B cell (primary cell): ENCODE measurements around the gene CUBN. TPM values are rescaled to one million over a fixed set of nuclear protein-coding genes. Genes with fewer than 3 reads are reported as not detected.

Experiments
- ATAC-seq: fragments of 200-7000 bp; cut with Tn5 transposase; one replicate; pipeline ENCODE4 v1.10.0; 2021; ENCODE audit warnings: low read depth, mild to moderate bottlenecking, moderate number of reproducible peaks, moderate library complexity
- CTCF ChIA-PET: fragments of 350-600 bp; sonication (Branson Sonifier 250); formaldehyde crosslinking; loops from one replicate; lab custom pipeline; 2021; ENCODE audit warnings: antibody characterized with exemption, inconsistent platforms; lab: Charles Lee
- POLR2A ChIA-PET: fragments of 350-600 bp; sonication (Branson Sonifier 250); formaldehyde crosslinking; loops from one replicate; lab custom pipeline; 2021; ENCODE audit warnings: antibody characterized with exemption; lab: Charles Lee
- DNase-seq: peaks from one replicate; pipeline ENCODE4 v3.0.0; 2013
- H2AFZ ChIP-seq: 2 replicates; pipeline ENCODE4 v1.6.1; 2012; ENCODE audit warnings: mild to moderate bottlenecking, low read depth, low read length; ENCODE audit not compliant: insufficient read depth, poor library complexity, severe bottlenecking
- H3K27ac ChIP-seq, 2 donors: 1 replicate in 1 of 2; 2 replicates in 1 of 2; pipeline ENCODE4 v1.5.1; 2012 to 2013; ENCODE audit warnings: low read length in 2 of 2, mild to moderate bottlenecking in 2 of 2, moderate library complexity in 1 of 2
- H3K27me3 ChIP-seq, 4 experiments: fragments of 200-600 bp in 1 of 4; sonication (generic) in 1 of 4; replicated peaks in 1 of 4; 1 replicate in 2 of 4; 2 replicates in 2 of 4; pipeline versions ENCODE4 v1.6.1 to v1.7.0; 2013 to 2016; ENCODE audit warnings: low read length in 3 of 4, mild to moderate bottlenecking in 2 of 4, mixed read lengths in 1 of 4, moderate library complexity in 1 of 4; ENCODE audit not compliant: insufficient read depth in 4 of 4, control insufficient read depth in 3 of 4; ENCODE audit errors: control extremely low read depth in 1 of 4
- H3K36me3 ChIP-seq, 2 experiments: replicated peaks in 1 of 2; 1 replicate in 1 of 2; 2 replicates in 1 of 2; pipeline versions ENCODE4 v1.6.1 to v1.7.1; 2013; ENCODE audit warnings: low read length in 1 of 2; ENCODE audit not compliant: insufficient read depth in 2 of 2, control insufficient read depth in 1 of 2; ENCODE audit errors: control extremely low read depth in 1 of 2, extremely low read depth in 1 of 2
- H3K4me1 ChIP-seq, 2 donors: fragments of 200-600 bp in 1 of 2; sonication (generic) in 1 of 2; 1 replicate in 1 of 2; 2 replicates in 1 of 2; pipeline versions ENCODE4 v1.5.1 to v1.6.1; 2013 to 2017; ENCODE audit warnings: low read length in 2 of 2; ENCODE audit not compliant: control insufficient read depth in 2 of 2, insufficient read depth in 2 of 2
- H3K4me2 ChIP-seq: replicated peaks from 2 replicates; pipeline ENCODE3; 2012; ENCODE audit warnings: mild to moderate bottlenecking, low read depth, low read length; ENCODE audit not compliant: poor library complexity, severe bottlenecking
- H3K4me3 ChIP-seq, 5 experiments: fragments of 200-600 bp in 1 of 5; sonication (generic) in 1 of 5; 1 replicate in 3 of 5; 2 replicates in 2 of 5; pipeline versions ENCODE4 v1.5.1 to v1.7.0; 2011 to 2016; ENCODE audit warnings: low read length in 4 of 5, mild to moderate bottlenecking in 4 of 5, low read depth in 2 of 5, control low read depth in 1 of 5, moderate library complexity in 1 of 5; ENCODE audit not compliant: insufficient read depth in 1 of 5; ENCODE audit errors: control extremely low read depth in 1 of 5, extremely low read depth in 1 of 5
- H3K79me2 ChIP-seq: fragments of 200-600 bp; sonication (generic); one replicate; pipeline ENCODE4 v1.6.0; 2016; ENCODE audit warnings: low read length; ENCODE audit not compliant: control insufficient read depth, insufficient read depth
- H3K9ac ChIP-seq: fragments of 200-600 bp; sonication (generic); 2 replicates; pipeline ENCODE4 v1.6.1; 2017; ENCODE audit warnings: mild to moderate bottlenecking, low read length, moderate library complexity
- H3K9me3 ChIP-seq, 3 donors: one replicate each; pipeline versions ENCODE4 v1.6.1 to v1.7.1; 2013; ENCODE audit warnings: low read length in 2 of 3; ENCODE audit not compliant: control insufficient read depth in 2 of 3, insufficient read depth in 1 of 3; ENCODE audit errors: control extremely low read depth in 1 of 3
- H4K20me1 ChIP-seq: 2 replicates; pipeline ENCODE4 v1.6.0; 2012; ENCODE audit warnings: mild to moderate bottlenecking, low read length; ENCODE audit not compliant: insufficient read depth, control insufficient read depth, poor library complexity, severe bottlenecking
- H3K27ac Mint-ChIP-seq: one replicate; pipeline ENCODE4 v1.8.0; 2021; ENCODE audit warnings: mixed read lengths
- H3K27me3 Mint-ChIP-seq: one replicate; pipeline ENCODE4 v1.8.0; 2021; ENCODE audit warnings: mixed read lengths
- H3K4me1 Mint-ChIP-seq: one replicate; pipeline ENCODE4 v1.8.0; 2021; ENCODE audit warnings: mixed read lengths
- H3K4me3 Mint-ChIP-seq: one replicate; pipeline ENCODE4 v1.8.0; 2021; ENCODE audit warnings: mixed read lengths
- H3K9me3 Mint-ChIP-seq: one replicate; pipeline ENCODE4 v1.8.0; 2022; ENCODE audit warnings: mixed read lengths; ENCODE audit not compliant: insufficient read depth
- EZH2 ChIP-seq: IDR thresholded peaks from 2 replicates; pipeline ENCODE4 v1.6.1; 2012; ENCODE audit warnings: borderline replicate concordance, low read depth, mild to moderate bottlenecking, moderate library complexity, low read length; ENCODE audit not compliant: insufficient read depth, poor library complexity, severe bottlenecking
- WGBS: methylation state at CpG from one replicate; pipeline ENCODE4 v1.1.5; 2013; ENCODE audit warnings: missing lambda C conversion rate; ENCODE audit not compliant: insufficient coverage; 5-methylcytosine and 5-hydroxymethylcytosine counted together
- intact Hi-C: fragments of 100-400 bp; cut with micrococcal nuclease; formaldehyde crosslinking; loops from one replicate; pipeline ENCODE4 v1.10.0; 2022
- polyA plus RNA-seq: library from polyadenylated mRNA; depleted of rRNA; stranded (reverse); fragments of >200 nt; gene quantifications from 2 replicates; pipeline ENCODE4 v1.2.3, GENCODE V29; 2012
- total RNA-seq, 2 donors: library from RNA; stranded (reverse); fragments of 120-200 nt in 1 of 2; gene quantifications; 1 replicate in 1 of 2; 2 replicates in 1 of 2; pipeline versions ENCODE4 v1.2.3 to v1.2.4, GENCODE V29; 2013 to 2022
- TF ChIP-seq, protein P1 (sequence below): fragments of 200-600 bp; IDR thresholded peaks from one replicate; pipeline ENCODE4 v1.8.0; 2022; ENCODE audit warnings: antibody characterized with exemption, mild to moderate bottlenecking

Gene CUBN
- total and polyA plus RNA-seq, 2 donors (not counting 1 experiment from before 2014, with no cell fraction given), result 4.2 to 5.7 TPM

GRCh38 chr10:16816830-16817124 lies 312.8 kb downstream of the CUBN start:
- TF ChIP-seq, protein P1, sequence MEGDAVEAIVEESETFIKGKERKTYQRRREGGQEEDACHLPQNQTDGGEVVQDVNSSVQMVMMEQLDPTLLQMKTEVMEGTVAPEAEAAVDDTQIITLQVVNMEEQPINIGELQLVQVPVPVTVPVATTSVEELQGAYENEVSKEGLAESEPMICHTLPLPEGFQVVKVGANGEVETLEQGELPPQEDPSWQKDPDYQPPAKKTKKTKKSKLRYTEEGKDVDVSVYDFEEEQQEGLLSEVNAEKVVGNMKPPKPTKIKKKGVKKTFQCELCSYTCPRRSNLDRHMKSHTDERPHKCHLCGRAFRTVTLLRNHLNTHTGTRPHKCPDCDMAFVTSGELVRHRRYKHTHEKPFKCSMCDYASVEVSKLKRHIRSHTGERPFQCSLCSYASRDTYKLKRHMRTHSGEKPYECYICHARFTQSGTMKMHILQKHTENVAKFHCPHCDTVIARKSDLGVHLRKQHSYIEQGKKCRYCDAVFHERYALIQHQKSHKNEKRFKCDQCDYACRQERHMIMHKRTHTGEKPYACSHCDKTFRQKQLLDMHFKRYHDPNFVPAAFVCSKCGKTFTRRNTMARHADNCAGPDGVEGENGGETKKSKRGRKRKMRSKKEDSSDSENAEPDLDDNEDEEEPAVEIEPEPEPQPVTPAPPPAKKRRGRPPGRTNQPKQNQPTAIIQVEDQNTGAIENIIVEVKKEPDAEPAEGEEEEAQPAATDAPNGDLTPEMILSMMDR, result no peak
- H3K27ac Mint-ChIP-seq, result peak overlapping the region; percentile 98
- H3K36me3 ChIP-seq, result no peaks in the 10 kb centered on the region
- H3K4me2 ChIP-seq, result peak overlapping the region; percentile 98
- peak overlapping the region; percentile 77 to 78 for H3K27ac ChIP-seq
- no peaks in the 10 kb centered on the region for H4K20me1 ChIP-seq
- peak overlapping the region; percentile 92 for H3K4me3 Mint-ChIP-seq
- DNase-seq (no peak), ATAC-seq (no peak)
- ChIA-PET CTCF (interaction anchor here (1.0 to 2.6 kb wide), 4 partner anchors 379 to 832 kb away, joined by 3 to 13 read pairs (median 5); partner anchors contain the start of gene VIM), POLR2A (interaction anchor here (0.6 to 1.6 kb wide), 4 partner anchors 9 to 957 kb away, joined by 3 to 29 read pairs (median 4); partner anchors contain the start of genes MINDY3, TRDMT1 and VIM)
- intact Hi-C loops, result loop anchor here (1.0 to 5.0 kb wide), 6 partner anchors 38 to 956 kb away; partner anchors contain the start of genes MINDY3, STAM and TRDMT1
- WGBS, result 10% methylated on average over 12 of the region's 12 CpGs
- peaks cover 51% of the 10 kb centered on the region for H3K79me2 ChIP-seq
- peaks cover 0 to 2% (median 0%) of the 10 kb centered on the region in 4 experiments for H3K27me3 ChIP-seq
- peaks cover 14 to 17% of the 10 kb centered on the region in 2 donors for H3K4me1 ChIP-seq
- peak overlapping the region; percentile 93 for H3K9ac ChIP-seq
- H3K4me3 ChIP-seq, result peak overlapping the region; percentile 68 to 92 (median 92)
- H3K27me3 Mint-ChIP-seq, result peaks cover 4% of the 10 kb centered on the region
- H3K9me3 ChIP-seq, result peaks cover 0 to 3% (median 2%) of the 10 kb centered on the region in 3 donors
- peaks cover 32% of the 10 kb centered on the region for H3K4me1 Mint-ChIP-seq
- peak overlapping the region; percentile 98 for H2AFZ ChIP-seq
- H3K9me3 Mint-ChIP-seq, result no peaks in the 10 kb centered on the region

GRCh38 chr10:16816171-16816570 lies 313.4 kb downstream of the CUBN start:
- H3K27me3 Mint-ChIP-seq, result no peaks in the 10 kb centered on the region
- H3K9ac ChIP-seq, result peak overlapping the region; percentile 93

More at GRCh38 chr10:16816171-16816570, 313.4 kb downstream of the CUBN start:
- no peaks in the 10 kb centered on the region for H3K9me3 Mint-ChIP-seq
- H3K4me1 Mint-ChIP-seq, result peaks cover 37% of the 10 kb centered on the region
- H3K9me3 ChIP-seq, result no peaks in the 10 kb centered on the region
- ChIA-PET POLR2A (no interaction called here), CTCF (interaction anchor here (1.0 to 2.6 kb wide), 2 partner anchors 406 to 412 kb away, joined by 3 to 6 read pairs; partner anchors contain the start of gene VIM)
- TF ChIP-seq, protein P1, result no peak
- no peak for TF ChIP-seq EZH2
- peak overlapping the region in 2 of 5 experiments; percentile 68 to 92 for H3K4me3 ChIP-seq
- H3K27me3 ChIP-seq, result peaks cover 0 to 2% (median 0%) of the 10 kb centered on the region in 4 experiments
- no peak overlapping the region for H2AFZ ChIP-seq
- peak overlapping the region; percentile 67 for H3K27ac Mint-ChIP-seq
- H3K27ac ChIP-seq, result no peak overlapping the region
- H3K4me2 ChIP-seq, result peak overlapping the region; percentile 98
- peaks cover 16 to 21% of the 10 kb centered on the region in 2 donors for H3K4me1 ChIP-seq
- intact Hi-C loops, result loop anchor here (2.0 to 5.0 kb wide), 2 partner anchors 37 to 826 kb away; partner anchors contain the start of gene STAM
- 95% methylated on average over 3 of the region's 4 CpGs for WGBS
- H4K20me1 ChIP-seq, result no peaks in the 10 kb centered on the region
- peak overlapping the region; percentile 92 for H3K4me3 Mint-ChIP-seq
- DNase-seq, result no peak
- peaks cover 57% of the 10 kb centered on the region for H3K79me2 ChIP-seq
- ATAC-seq, result no peak
- no peaks in the 10 kb centered on the region for H3K36me3 ChIP-seq
